ENCODE measurements around the gene GAS6. TPM values are rescaled to one million over a fixed set of nuclear protein-coding genes. Genes with fewer than 3 reads are reported as not detected.

Gene GAS6
- total and polyA plus RNA-seq, 2 donors (not counting 1 experiment from before 2014, with no cell fraction given) = 0.25 to 0.78 TPM

DNA sequence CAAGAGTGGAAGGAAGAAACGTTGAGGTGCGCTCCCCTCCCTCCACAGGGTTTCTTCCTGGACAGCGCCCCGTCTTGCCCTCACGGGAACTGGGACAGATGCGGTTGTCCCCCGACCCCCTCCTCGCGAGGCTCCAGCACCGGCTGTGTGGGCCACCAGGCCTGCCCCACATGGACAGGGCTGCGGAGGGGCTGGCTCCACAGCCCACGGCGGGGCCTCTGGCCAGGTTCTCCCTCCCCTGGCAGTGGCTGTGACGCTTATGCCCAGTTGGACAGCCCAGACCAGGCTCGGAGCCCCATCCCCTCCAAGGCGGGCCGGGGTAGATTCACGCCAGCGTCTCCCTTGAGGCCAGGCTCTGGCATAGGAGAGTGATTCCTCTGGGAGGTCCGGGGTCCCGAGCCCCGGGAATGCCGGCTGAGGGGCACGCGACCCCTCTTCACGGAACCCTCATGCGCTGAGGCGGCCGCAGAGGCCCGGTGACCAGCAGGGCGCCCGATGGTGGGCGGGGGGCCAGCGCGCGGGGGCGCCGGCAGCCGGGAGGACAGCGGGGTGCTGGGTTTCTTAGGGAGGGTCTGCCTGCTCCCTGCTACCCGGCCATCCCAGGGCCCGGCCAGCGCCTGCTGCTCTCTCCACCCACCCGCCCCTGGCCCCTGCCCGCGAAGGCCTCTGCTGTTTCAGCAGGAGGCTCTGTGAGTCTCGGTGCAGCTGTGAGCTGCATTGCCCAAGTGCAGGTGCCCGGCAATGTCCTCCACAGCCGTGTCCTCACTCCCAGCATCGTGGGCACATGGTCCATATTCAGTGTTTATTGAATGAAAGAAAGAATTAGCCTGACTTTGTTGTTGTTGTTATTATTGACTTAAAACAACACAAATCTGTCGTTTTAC is 20.3 kb upstream of the GAS6 start:
- no peaks in the 10 kb centered on the region for H4K20me1 ChIP-seq (ENCODE audit: control insufficient read depth, insufficient read depth, low read length, poor library complexity, severe bottlenecking)
- H3K4me1 Mint-ChIP-seq = no peaks in the 10 kb centered on the region
- ChIA-PET POLR2A (no interaction called here), CTCF (no interaction called here)
- no peaks in the 10 kb centered on the region for H3K36me3 ChIP-seq (replicated peaks in 1 of 2; ENCODE audit: control extremely low read depth in 1 of 2, control insufficient read depth in 1 of 2, extremely low read depth in 1 of 2, insufficient read depth in 2 of 2, low read length in 1 of 2)
- DNase-seq = no peak
- H3K9me3 ChIP-seq (ENCODE audit: control extremely low read depth in 1 of 3, control insufficient read depth in 2 of 3, insufficient read depth in 1 of 3, low read length in 2 of 3) = peaks cover 0 to 3% (median 0%) of the 10 kb centered on the region in 3 donors
- H3K4me2 ChIP-seq (replicated peaks; ENCODE audit: low read depth, low read length, poor library complexity, severe bottlenecking) = no peak overlapping the region
- peaks cover 23% of the 10 kb centered on the region for H3K27me3 Mint-ChIP-seq
- H3K27ac ChIP-seq (ENCODE audit: low read length in 2 of 2) = no peak overlapping the region
- no peak overlapping the region for H3K27ac Mint-ChIP-seq
- H3K4me3 Mint-ChIP-seq = no peak overlapping the region
- no peak for ATAC-seq (ENCODE audit: low read depth)
- H3K4me1 ChIP-seq (ENCODE audit: control insufficient read depth in 2 of 2, insufficient read depth in 2 of 2, low read length in 2 of 2) = no peaks in the 10 kb centered on the region
- no peak overlapping the region for H2AFZ ChIP-seq (ENCODE audit: insufficient read depth, low read depth, low read length, poor library complexity, severe bottlenecking)
- WGBS (ENCODE audit: insufficient coverage) = 94% methylated on average over 48 of the region's 51 CpGs
- H3K79me2 ChIP-seq (ENCODE audit: control insufficient read depth, insufficient read depth, low read length) = no peaks in the 10 kb centered on the region
- intact Hi-C loops (cut with micrococcal nuclease) = no loop called here
- peaks cover 0 to 7% (median 0%) of the 10 kb centered on the region in 4 experiments for H3K27me3 ChIP-seq (replicated peaks in 1 of 4; ENCODE audit: control extremely low read depth in 1 of 4, control insufficient read depth in 3 of 4, insufficient read depth in 4 of 4, low read length in 3 of 4)
- TF ChIP-seq EZH2 (IDR thresholded peaks at IDR 0.05; ENCODE audit: borderline replicate concordance, insufficient read depth, low read depth, low read length, poor library complexity, severe bottlenecking) = no peak
- no peak overlapping the region for H3K9ac ChIP-seq (ENCODE audit: low read length)
- H3K4me3 ChIP-seq (ENCODE audit: control extremely low read depth in 1 of 5, extremely low read depth in 1 of 5, insufficient read depth in 1 of 5, low read depth in 2 of 5, low read length in 4 of 5) = no peak overlapping the region
- H3K9me3 Mint-ChIP-seq (ENCODE audit: insufficient read depth) = no peaks in the 10 kb centered on the region

DNA sequence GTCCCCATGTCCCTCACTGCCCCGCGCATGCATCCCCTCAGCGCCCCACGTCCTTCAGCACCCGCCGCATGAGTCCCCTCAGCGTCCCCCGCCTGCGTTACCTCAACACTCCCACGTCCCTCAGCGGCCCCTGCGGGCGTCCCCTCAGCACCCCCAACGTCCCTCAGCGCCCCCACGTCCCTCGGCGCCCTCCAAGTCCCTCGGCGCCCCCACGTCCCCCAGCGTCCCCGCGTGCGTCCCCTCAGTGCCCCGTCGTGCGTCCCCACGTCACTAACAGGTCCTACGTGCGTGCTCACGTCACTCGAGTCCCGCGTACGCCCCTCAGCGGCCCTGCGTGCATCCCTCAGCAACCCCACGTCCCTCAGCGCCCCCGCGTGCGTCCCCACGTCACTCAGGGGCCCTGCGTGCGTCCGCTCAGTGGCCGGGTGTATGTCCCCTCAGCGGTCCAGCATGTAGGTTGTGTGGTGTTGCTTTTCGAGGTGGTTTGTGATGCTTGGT is 19.5 kb upstream of the GAS6 start:
- Histone ChIP-seq H3K9me3 (ENCODE audit: control extremely low read depth in 1 of 3, control insufficient read depth in 2 of 3, insufficient read depth in 1 of 3, low read length in 2 of 3) (peaks cover 0 to 3% (median 0%) of the 10 kb centered on the region in 3 donors), H3K36me3 (replicated peaks in 1 of 2; ENCODE audit: control extremely low read depth in 1 of 2, control insufficient read depth in 1 of 2, extremely low read depth in 1 of 2, insufficient read depth in 2 of 2, low read length in 1 of 2) (no peaks in the 10 kb centered on the region), H3K9ac (ENCODE audit: low read length) (no peak overlapping the region), H3K27me3 (replicated peaks in 1 of 4; ENCODE audit: control extremely low read depth in 1 of 4, control insufficient read depth in 3 of 4, insufficient read depth in 4 of 4, low read length in 3 of 4) (peaks cover 0 to 7% (median 0%) of the 10 kb centered on the region in 4 experiments), H3K79me2 (ENCODE audit: control insufficient read depth, insufficient read depth, low read length) (no peaks in the 10 kb centered on the region), H3K4me1 (ENCODE audit: control insufficient read depth in 2 of 2, insufficient read depth in 2 of 2, low read length in 2 of 2) (no peaks in the 10 kb centered on the region), H3K4me2 (replicated peaks; ENCODE audit: low read depth, low read length, poor library complexity, severe bottlenecking) (no peak overlapping the region), H2AFZ (ENCODE audit: insufficient read depth, low read depth, low read length, poor library complexity, severe bottlenecking) (no peak overlapping the region), H3K27ac (ENCODE audit: low read length in 2 of 2) (no peak overlapping the region), H3K4me3 (ENCODE audit: control extremely low read depth in 1 of 5, extremely low read depth in 1 of 5, insufficient read depth in 1 of 5, low read depth in 2 of 5, low read length in 4 of 5) (no peak overlapping the region), H4K20me1 (ENCODE audit: control insufficient read depth, insufficient read depth, low read length, poor library complexity, severe bottlenecking) (no peaks in the 10 kb centered on the region)
- H3K27ac Mint-ChIP-seq = no peak overlapping the region
- WGBS (ENCODE audit: insufficient coverage) = 98% methylated on average over 47 of the region's 50 CpGs
- POLR2A ChIA-PET = no interaction called here
- H3K4me1 Mint-ChIP-seq = no peaks in the 10 kb centered on the region
- H3K27me3 Mint-ChIP-seq = peaks cover 27% of the 10 kb centered on the region
- DNase-seq (no peak), ATAC-seq (ENCODE audit: low read depth) (no peak)
- H3K9me3 Mint-ChIP-seq (ENCODE audit: insufficient read depth) = no peaks in the 10 kb centered on the region
- CTCF ChIA-PET = no interaction called here
- TF ChIP-seq, protein P1, sequence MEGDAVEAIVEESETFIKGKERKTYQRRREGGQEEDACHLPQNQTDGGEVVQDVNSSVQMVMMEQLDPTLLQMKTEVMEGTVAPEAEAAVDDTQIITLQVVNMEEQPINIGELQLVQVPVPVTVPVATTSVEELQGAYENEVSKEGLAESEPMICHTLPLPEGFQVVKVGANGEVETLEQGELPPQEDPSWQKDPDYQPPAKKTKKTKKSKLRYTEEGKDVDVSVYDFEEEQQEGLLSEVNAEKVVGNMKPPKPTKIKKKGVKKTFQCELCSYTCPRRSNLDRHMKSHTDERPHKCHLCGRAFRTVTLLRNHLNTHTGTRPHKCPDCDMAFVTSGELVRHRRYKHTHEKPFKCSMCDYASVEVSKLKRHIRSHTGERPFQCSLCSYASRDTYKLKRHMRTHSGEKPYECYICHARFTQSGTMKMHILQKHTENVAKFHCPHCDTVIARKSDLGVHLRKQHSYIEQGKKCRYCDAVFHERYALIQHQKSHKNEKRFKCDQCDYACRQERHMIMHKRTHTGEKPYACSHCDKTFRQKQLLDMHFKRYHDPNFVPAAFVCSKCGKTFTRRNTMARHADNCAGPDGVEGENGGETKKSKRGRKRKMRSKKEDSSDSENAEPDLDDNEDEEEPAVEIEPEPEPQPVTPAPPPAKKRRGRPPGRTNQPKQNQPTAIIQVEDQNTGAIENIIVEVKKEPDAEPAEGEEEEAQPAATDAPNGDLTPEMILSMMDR (IDR thresholded peaks at IDR 0.05) = no peak
- no peak for TF ChIP-seq EZH2 (IDR thresholded peaks at IDR 0.05; ENCODE audit: borderline replicate concordance, insufficient read depth, low read depth, low read length, poor library complexity, severe bottlenecking)
- H3K4me3 Mint-ChIP-seq = no peak overlapping the region
- intact Hi-C loops (cut with micrococcal nuclease) = no loop called here
